Gastroesophageal sphincter (tissue), 4 donors: ENCODE measurements around the gene ARHGAP24. TPM values are rescaled to one million over a fixed set of nuclear protein-coding genes. Genes with fewer than 3 reads are reported as not detected.

Experiments used
- ATAC-seq: fragments of 150-250 bp; one replicate; pipeline ENCODE4 v1.9.1; 2016; ENCODE audit warnings: mild to moderate bottlenecking, moderate library complexity
- H3K27ac ChIP-seq, 4 donors: fragments of 200-600 bp; sonication (generic) in 3 of 4; 1 replicate in 3 of 4; 2 replicates in 1 of 4; pipeline ENCODE4 v1.5.1; 2016 to 2019
- H3K27me3 ChIP-seq: fragments of 200-600 bp; sonication (generic); one replicate; pipeline ENCODE4 v1.5.1; 2019
- H3K36me3 ChIP-seq, 2 donors: fragments of 200-600 bp; sonication (generic); one replicate each; pipeline ENCODE4 v1.5.1; 2019; ENCODE audit warnings: control low read depth in 1 of 2
- H3K4me1 ChIP-seq, 3 donors: fragments of 200-600 bp; sonication (generic); 1 replicate in 2 of 3; 2 replicates in 1 of 3; pipeline ENCODE4 v1.5.1; 2016 to 2019; ENCODE audit warnings: control low read depth in 2 of 3
- H3K4me3 ChIP-seq, 2 donors: fragments of 200-600 bp; sonication (generic); one replicate each; pipeline ENCODE4 v1.5.1; 2019; ENCODE audit warnings: mild to moderate bottlenecking in 1 of 2, moderate library complexity in 1 of 2
- H3K9me3 ChIP-seq, 3 donors: fragments of 200-600 bp; sonication (generic); one replicate each; pipeline ENCODE4 v1.5.1; 2017 to 2019; ENCODE audit warnings: control low read depth in 2 of 3
- CTCF ChIP-seq, 4 experiments: fragments of 200-600 bp in 2 of 4; fragments of 450-650 bp in 2 of 4; sonication (generic) in 1 of 4; IDR thresholded peaks; one replicate each; pipeline ENCODE4 v1.5.1; 2017 to 2019; ENCODE audit warnings: antibody characterized with exemption in 4 of 4, mild to moderate bottlenecking in 2 of 4, moderate library complexity in 2 of 4
- EP300 ChIP-seq: sonication (generic); formaldehyde crosslinking; IDR thresholded peaks from one replicate; pipeline ENCODE4 v1.6.1; 2017; ENCODE audit warnings: antibody characterized with exemption, mild to moderate bottlenecking
- POLR2A ChIP-seq, 2 donors: fragments of 450-650 bp; IDR thresholded peaks; one replicate each; pipeline ENCODE4 v1.6.1; 2017; ENCODE audit warnings: antibody characterized with exemption in 2 of 2, mild to moderate bottlenecking in 2 of 2, moderate library complexity in 1 of 2
- POLR2AphosphoS5 ChIP-seq: sonication (generic); formaldehyde crosslinking; IDR thresholded peaks from one replicate; pipeline ENCODE4 v1.6.1; 2017; ENCODE audit warnings: antibody characterized with exemption
- WGBS, 2 donors: methylation state at CpG; one replicate each; pipeline ENCODE4 v1.1.5; 2018; ENCODE audit warnings: low coverage in 1 of 2; 5-methylcytosine and 5-hydroxymethylcytosine counted together
- total RNA-seq, 4 donors: library from RNA; depleted of rRNA; stranded (reverse); fragments of >200 nt; gene quantifications; one replicate each; pipeline ENCODE4 v1.1.0, GENCODE V29; 2016

ARHGAP24 gene
- total RNA-seq, 4 donors from 2014 or later = 24.4 to 38.6 (median 34.3) TPM

- peak overlapping the region in 2 of 4 donors; percentile 11 to 16 for H3K27ac ChIP-seq
- WGBS, 2 donors = 77% methylated on average over 1 of the region's 1 CpG; no CpG with 5 or more reads in 1 of the 2 donors
These were observed 301.6 kb downstream of the ARHGAP24 start for GRCh38 chr4:85776579-85776978.

GRCh38 chr4:85777908-85778631 lies 303.1 kb downstream of the ARHGAP24 start:
- WGBS, 2 donors = 33 to 36% methylated on average over 2 to 3 of the region's 3 CpGs
- Histone ChIP-seq H3K4me1 (peaks cover 0 to 67% (median 2%) of the 10 kb centered on the region in 3 donors), H3K36me3 (no peaks in the 10 kb centered on the region), H3K27me3 (no peaks in the 10 kb centered on the region), H3K9me3 (no peaks in the 10 kb centered on the region), H3K27ac (peak overlapping the region; percentile 69 to 95 (median 83)), H3K4me3 (peak overlapping the region; percentile 46 to 82)
- no peak for TF ChIP-seq EP300
- no peak for TF ChIP-seq POLR2A (IDR thresholded peaks at IDR 0.05)
- peak; percentile 49 for ATAC-seq

More at GRCh38 chr4:85776579-85776978, 301.6 kb downstream of the ARHGAP24 start:
- no peak for ATAC-seq
- TF ChIP-seq POLR2A (IDR thresholded peaks at IDR 0.05) (no peak), POLR2AphosphoS5 (no peak), EP300 (no peak), CTCF (IDR thresholded peaks at IDR 0.05) (no peak)
- peaks cover 0 to 53% (median 2%) of the 10 kb centered on the region in 3 donors for H3K4me1 ChIP-seq
- no peak overlapping the region for H3K4me3 ChIP-seq
- no peaks in the 10 kb centered on the region for H3K9me3 ChIP-seq
- no peaks in the 10 kb centered on the region for H3K27me3 ChIP-seq
- no peaks in the 10 kb centered on the region for H3K36me3 ChIP-seq

- ATAC-seq = peak; percentile 45
- TF ChIP-seq POLR2AphosphoS5 = no peak
- no peak for TF ChIP-seq POLR2A (IDR thresholded peaks at IDR 0.05)
- TF ChIP-seq CTCF (IDR thresholded peaks at IDR 0.05) = no peak
- no peak for TF ChIP-seq EP300
- Histone ChIP-seq H3K4me1 (peaks cover 0 to 74% (median 7%) of the 10 kb centered on the region in 3 donors), H3K27me3 (no peaks in the 10 kb centered on the region), H3K9me3 (no peaks in the 10 kb centered on the region), H3K36me3 (no peaks in the 10 kb centered on the region), H3K4me3 (peak overlapping the region; percentile 46 to 82), H3K27ac (peak overlapping the region; percentile 69 to 95 (median 83))
- 0 to 13% methylated on average over 3 of the region's 3 CpGs for WGBS, 2 donors
These were observed 303.7 kb downstream of the ARHGAP24 start for GRCh38 chr4:85778632-85779131.

- Histone ChIP-seq H3K27ac (peak overlapping the region; percentile 69 to 95 (median 83)), H3K4me3 (peak overlapping the region; percentile 46 to 82), H3K36me3 (no peaks in the 10 kb centered on the region), H3K9me3 (no peaks in the 10 kb centered on the region), H3K27me3 (no peaks in the 10 kb centered on the region), H3K4me1 (peaks cover 5 to 78% (median 10%) of the 10 kb centered on the region in 3 donors)
- no peak for ATAC-seq
- no peak for TF ChIP-seq CTCF (IDR thresholded peaks at IDR 0.05)
These were observed 304.2 kb downstream of the ARHGAP24 start for GRCh38 chr4:85779165-85779564.

GRCh38 chr4:85780664-85781063 lies 305.7 kb downstream of the ARHGAP24 start:
- Histone ChIP-seq H3K4me1 (peaks cover 7 to 89% (median 10%) of the 10 kb centered on the region in 3 donors), H3K36me3 (no peaks in the 10 kb centered on the region), H3K4me3 (no peak overlapping the region), H3K27ac (peak overlapping the region; percentile 40 to 95 (median 75)), H3K27me3 (no peaks in the 10 kb centered on the region), H3K9me3 (no peaks in the 10 kb centered on the region)
- peak; percentile 52 for ATAC-seq
- TF ChIP-seq EP300 (no peak), POLR2AphosphoS5 (peak; percentile 63), CTCF (IDR thresholded peaks at IDR 0.05) (no peak), POLR2A (IDR thresholded peaks at IDR 0.05) (no peak)
- WGBS, 2 donors = 7 to 22% methylated on average over 3 of the region's 3 CpGs
